Endodermal cell (in vitro differentiated cells): ENCODE measurements around the gene PIN1. TPM values are rescaled to one million over a fixed set of nuclear protein-coding genes. Genes with fewer than 3 reads are reported as not detected.

ENCODE experiments used
- DNase-seq: peaks from one replicate; pipeline ENCODE4 v3.0.0-alpha.2; 2017
- H3K27ac ChIP-seq: 2 replicates; pipeline ENCODE4 v1.5.1; 2013; ENCODE audit warnings: mild to moderate bottlenecking, low read depth, low read length, moderate library complexity
- H3K27me3 ChIP-seq: 2 replicates; pipeline ENCODE4 v1.6.1; 2013; ENCODE audit warnings: mild to moderate bottlenecking, low read length, moderate library complexity; ENCODE audit not compliant: insufficient read depth, control insufficient read depth, poor library complexity, severe bottlenecking
- H3K36me3 ChIP-seq: 2 replicates; pipeline ENCODE4 v1.7.0; 2013; ENCODE audit warnings: mild to moderate bottlenecking, low read length, moderate library complexity; ENCODE audit not compliant: control insufficient read depth, insufficient read depth
- H3K4me1 ChIP-seq: one replicate; pipeline ENCODE4 v1.7.0; 2013; ENCODE audit warnings: low read length; ENCODE audit not compliant: control insufficient read depth, insufficient read depth
- H3K4me3 ChIP-seq: 2 replicates; pipeline ENCODE4 v1.5.1; 2013; ENCODE audit warnings: mild to moderate bottlenecking, low read length, moderate library complexity
- H3K9ac ChIP-seq: 2 replicates; pipeline ENCODE4 v1.6.1; 2013; ENCODE audit warnings: mild to moderate bottlenecking, low read length, moderate library complexity; ENCODE audit not compliant: poor library complexity, severe bottlenecking; ENCODE audit errors: extremely low read depth
- H3K9me3 ChIP-seq: 2 replicates; pipeline ENCODE4 v1.6.1; 2013; ENCODE audit warnings: mild to moderate bottlenecking, low read length, moderate library complexity; ENCODE audit not compliant: control insufficient read depth
- H3K27ac Mint-ChIP-seq: 2 replicates; pipeline ENCODE4 v1.8.0; 2020; ENCODE audit warnings: mixed read lengths
- H3K27me3 Mint-ChIP-seq: 2 replicates; pipeline ENCODE4 v1.8.0; 2021; ENCODE audit warnings: mild to moderate bottlenecking, mixed read lengths; ENCODE audit not compliant: insufficient read depth
- H3K36me3 Mint-ChIP-seq: 2 replicates; pipeline ENCODE4 v1.8.0; 2020; ENCODE audit warnings: low read depth, mixed read lengths
- H3K4me1 Mint-ChIP-seq: 2 replicates; pipeline ENCODE4 v1.8.0; 2020; ENCODE audit warnings: mixed read lengths
- H3K4me3 Mint-ChIP-seq: 2 replicates; pipeline ENCODE4 v1.8.0; 2020; ENCODE audit warnings: mild to moderate bottlenecking, moderate library complexity, mixed read lengths
- H3K9me3 Mint-ChIP-seq: 2 replicates; pipeline ENCODE4 v1.8.0; 2020; ENCODE audit warnings: mild to moderate bottlenecking, mixed read lengths
- CTCF ChIP-seq: fragments of 200-600 bp; sonication (generic); conservative IDR thresholded peaks from 2 replicates; pipeline ENCODE4 v1.5.0; 2021; ENCODE audit warnings: antibody characterized with exemption, mild to moderate bottlenecking
- WGBS, 2 experiments: methylation state at CpG; one replicate each; pipeline versions ENCODE4 v1.1.5 to v1.1.7; 2013; ENCODE audit warnings: missing lambda C conversion rate in 2 of 2, mixed read lengths in 1 of 2; ENCODE audit not compliant: insufficient coverage in 1 of 2, insufficient read length in 1 of 2; 5-methylcytosine and 5-hydroxymethylcytosine counted together
- total RNA-seq, 2 donors: library from RNA; stranded (reverse); fragmentation: NEBNext Ultra II Directional in 1 of 2; extraction: Animal tissue kit (Norgen Biotek cat#: 25700) in 1 of 2; gene quantifications; 2 replicates in 1 of 2; 3 replicates in 1 of 2; pipeline ENCODE4 v1.2.1, GENCODE V29; 2021

The PIN1 gene
- total RNA-seq, 2 donors from 2014 or later = 92.4 to 101 TPM

GRCh38 chr19:9856609-9857008, 21.5 kb downstream of the PIN1 start:
- Mint-ChIP-seq H3K36me3 (peaks cover 27% of the 10 kb centered on the region), H3K27ac (no peak overlapping the region), H3K4me1 (peaks cover 2% of the 10 kb centered on the region), H3K27me3 (no peaks in the 10 kb centered on the region), H3K9me3 (no peaks in the 10 kb centered on the region), H3K4me3 (no peak overlapping the region)
- 96% methylated on average over 9 of the region's 9 CpGs for WGBS, 2 experiments
- Histone ChIP-seq H3K27ac (no peak overlapping the region), H3K9me3 (no peaks in the 10 kb centered on the region), H3K4me1 (no peaks in the 10 kb centered on the region), H3K4me3 (no peak overlapping the region), H3K27me3 (no peaks in the 10 kb centered on the region), H3K9ac (no peak overlapping the region), H3K36me3 (peaks cover 4% of the 10 kb centered on the region)
- DNase-seq = no peak
- no peak for TF ChIP-seq CTCF

GRCh38 chr19:9857076-9857721, 22.1 kb downstream of the PIN1 start:
- Histone ChIP-seq H3K27ac (no peak overlapping the region), H3K9ac (no peak overlapping the region), H3K36me3 (peaks cover 4% of the 10 kb centered on the region), H3K4me3 (no peak overlapping the region), H3K4me1 (no peaks in the 10 kb centered on the region), H3K27me3 (no peaks in the 10 kb centered on the region), H3K9me3 (no peaks in the 10 kb centered on the region)
- no peak overlapping the region for H3K27ac Mint-ChIP-seq
- H3K36me3 Mint-ChIP-seq = peaks cover 27% of the 10 kb centered on the region
- TF ChIP-seq CTCF = no peak
- no peak overlapping the region for H3K4me3 Mint-ChIP-seq
- no peaks in the 10 kb centered on the region for H3K9me3 Mint-ChIP-seq
- no peaks in the 10 kb centered on the region for H3K4me1 Mint-ChIP-seq
- DNase-seq = no peak
- 95 to 96% methylated on average over 10 to 13 of the region's 13 CpGs for WGBS, 2 experiments
- no peaks in the 10 kb centered on the region for H3K27me3 Mint-ChIP-seq

- Mint-ChIP-seq H3K36me3 (peaks cover 22% of the 10 kb centered on the region), H3K4me1 (no peaks in the 10 kb centered on the region), H3K27ac (no peak overlapping the region), H3K9me3 (no peaks in the 10 kb centered on the region), H3K4me3 (no peak overlapping the region), H3K27me3 (no peaks in the 10 kb centered on the region)
- Histone ChIP-seq H3K9ac (no peak overlapping the region), H3K27me3 (no peaks in the 10 kb centered on the region), H3K4me3 (no peak overlapping the region), H3K9me3 (no peaks in the 10 kb centered on the region), H3K4me1 (no peaks in the 10 kb centered on the region), H3K27ac (no peak overlapping the region), H3K36me3 (peaks cover 4% of the 10 kb centered on the region)
- no peak for TF ChIP-seq CTCF
- 91 to 92% methylated on average over 8 to 9 of the region's 10 CpGs for WGBS, 2 experiments
- no peak for DNase-seq
Measured at GRCh38 chr19:9857920-9858746, 23.0 kb downstream of the PIN1 start.
